ENCODE data around the gene ANKS1B.

ANKS1B gene

DNA sequence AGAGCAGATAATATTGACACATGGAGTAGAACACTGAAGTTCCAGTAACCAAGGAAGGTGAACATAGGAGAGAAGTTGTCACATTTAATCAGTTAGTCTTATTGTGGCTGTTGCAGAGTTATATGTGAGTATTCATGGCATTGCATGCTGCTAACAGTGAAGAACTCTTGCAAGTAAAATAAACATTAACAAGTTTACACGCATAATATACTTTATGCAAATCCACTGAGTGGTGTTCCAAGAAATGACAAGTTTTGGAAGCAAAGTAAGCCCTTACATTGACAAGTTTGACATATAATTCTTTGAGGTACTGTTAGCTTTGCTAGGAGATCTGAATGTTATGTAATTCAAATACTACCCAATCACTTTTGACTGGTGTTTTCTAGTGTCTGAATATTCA, 125.6 kb downstream of the ANKS1B start:
- no peak for DNase-seq

GRCh38 chr12:99852666-99853065, 132.1 kb downstream of the ANKS1B start:
- no peak for DNase-seq

DNA sequence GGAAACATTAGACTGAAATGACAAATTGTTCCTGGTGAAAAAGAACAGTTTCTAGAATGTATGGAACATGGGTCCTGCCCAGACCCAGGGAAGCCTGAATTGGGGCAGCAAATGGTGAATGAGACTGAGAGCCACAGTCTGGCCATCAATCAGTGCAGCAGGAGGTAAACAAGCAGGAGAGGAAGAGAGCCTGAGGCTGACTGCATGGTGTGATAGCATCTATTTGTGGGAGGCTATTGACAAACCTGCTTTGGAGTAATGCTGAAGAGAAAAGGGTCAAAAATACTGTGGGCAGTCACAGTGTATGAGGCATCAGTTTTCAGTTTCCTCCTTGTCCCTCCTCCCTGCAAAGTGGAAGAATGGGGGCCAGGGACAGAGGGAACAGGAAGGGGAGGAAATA, 136.8 kb downstream of the ANKS1B start:
- DNase-seq, result no peak

DNA sequence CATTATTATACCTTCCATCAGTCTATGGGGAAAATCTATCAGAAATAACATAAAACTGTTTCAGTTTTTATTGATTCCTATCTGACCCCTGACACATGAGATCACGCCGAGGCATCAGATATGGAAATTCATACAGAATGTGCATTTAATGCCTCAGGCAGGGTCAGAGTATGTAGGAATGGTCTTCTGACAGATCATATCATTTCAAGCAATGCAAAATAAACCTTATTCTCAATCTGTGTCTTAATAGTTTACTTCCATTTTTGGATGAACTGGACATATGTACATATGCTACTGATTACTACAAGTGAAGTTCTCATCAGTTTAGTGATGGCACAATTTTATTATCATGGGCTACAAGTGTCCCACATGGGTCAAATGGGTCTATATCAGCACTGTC, 150.0 kb downstream of the ANKS1B start:
- DNase-seq, result no peak

DNA sequence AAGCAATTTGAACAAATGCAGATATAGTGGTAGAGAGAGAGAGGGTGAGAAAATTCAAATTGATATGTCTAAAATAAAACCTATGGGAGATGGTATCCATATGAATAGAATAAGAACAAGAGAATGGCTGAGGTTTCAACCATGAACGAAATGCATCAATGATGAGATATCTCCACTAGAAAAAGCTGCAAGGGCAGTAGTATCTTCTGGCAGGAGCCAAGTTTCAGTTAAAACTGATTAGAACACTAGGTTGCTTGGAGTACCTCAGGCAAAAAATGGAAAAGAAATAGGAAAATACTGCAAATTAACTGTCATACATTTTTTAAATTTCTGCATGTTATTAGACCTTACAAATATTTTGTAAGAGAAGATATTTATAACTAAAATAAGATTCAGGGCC, 151.3 kb downstream of the ANKS1B start:
- DNase-seq, result no peak

DNA sequence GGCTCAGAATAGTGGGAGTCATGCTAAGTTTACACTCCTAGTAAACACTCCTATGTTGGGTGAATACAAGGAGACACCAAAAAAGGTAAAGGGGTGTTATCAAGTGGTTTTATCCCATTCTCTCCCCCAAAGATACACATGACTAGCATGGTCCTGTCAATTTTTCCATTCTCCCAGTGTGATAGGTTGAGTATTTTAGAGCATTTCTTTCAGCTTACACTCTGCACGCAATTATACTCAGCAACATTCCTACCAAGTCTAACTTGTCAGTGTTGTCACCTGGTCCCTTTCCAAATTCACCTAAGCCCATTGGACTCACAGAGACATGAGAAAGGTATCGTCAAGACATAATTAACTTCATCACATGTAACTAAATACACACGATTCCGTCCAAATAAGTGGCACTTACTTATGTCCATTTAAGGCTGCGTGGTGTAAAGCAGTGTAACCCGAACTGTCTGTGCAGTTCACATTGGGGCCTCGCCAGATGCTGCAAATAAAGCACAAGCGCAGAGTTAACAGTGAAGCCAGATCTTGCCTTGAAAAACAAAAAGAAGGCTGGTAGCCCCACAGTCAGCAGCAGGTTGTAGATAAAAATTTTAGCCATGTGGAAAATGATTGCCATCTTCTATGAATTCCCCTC, 159.7 kb downstream of the ANKS1B start:
- DNase-seq, result no peak

DNA sequence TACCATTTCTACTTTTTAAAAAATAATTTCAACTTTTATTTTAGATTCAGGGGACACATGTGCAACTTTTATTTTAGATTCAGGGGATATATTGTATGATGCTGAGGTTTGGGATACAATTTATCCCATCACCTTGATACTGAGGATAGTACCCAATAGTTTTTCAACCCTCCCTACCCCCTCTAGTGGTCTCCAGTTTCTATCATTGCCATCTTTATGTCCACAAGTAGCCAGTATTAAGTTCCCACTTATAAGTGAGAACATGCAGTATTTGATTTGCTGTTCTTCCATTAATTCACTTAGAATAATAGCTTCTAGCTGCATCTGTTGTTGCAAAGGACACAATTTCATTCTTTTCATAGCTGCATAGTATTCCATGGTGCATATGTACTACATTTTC, 162.5 kb downstream of the ANKS1B start:
- DNase-seq, result no peak

DNA sequence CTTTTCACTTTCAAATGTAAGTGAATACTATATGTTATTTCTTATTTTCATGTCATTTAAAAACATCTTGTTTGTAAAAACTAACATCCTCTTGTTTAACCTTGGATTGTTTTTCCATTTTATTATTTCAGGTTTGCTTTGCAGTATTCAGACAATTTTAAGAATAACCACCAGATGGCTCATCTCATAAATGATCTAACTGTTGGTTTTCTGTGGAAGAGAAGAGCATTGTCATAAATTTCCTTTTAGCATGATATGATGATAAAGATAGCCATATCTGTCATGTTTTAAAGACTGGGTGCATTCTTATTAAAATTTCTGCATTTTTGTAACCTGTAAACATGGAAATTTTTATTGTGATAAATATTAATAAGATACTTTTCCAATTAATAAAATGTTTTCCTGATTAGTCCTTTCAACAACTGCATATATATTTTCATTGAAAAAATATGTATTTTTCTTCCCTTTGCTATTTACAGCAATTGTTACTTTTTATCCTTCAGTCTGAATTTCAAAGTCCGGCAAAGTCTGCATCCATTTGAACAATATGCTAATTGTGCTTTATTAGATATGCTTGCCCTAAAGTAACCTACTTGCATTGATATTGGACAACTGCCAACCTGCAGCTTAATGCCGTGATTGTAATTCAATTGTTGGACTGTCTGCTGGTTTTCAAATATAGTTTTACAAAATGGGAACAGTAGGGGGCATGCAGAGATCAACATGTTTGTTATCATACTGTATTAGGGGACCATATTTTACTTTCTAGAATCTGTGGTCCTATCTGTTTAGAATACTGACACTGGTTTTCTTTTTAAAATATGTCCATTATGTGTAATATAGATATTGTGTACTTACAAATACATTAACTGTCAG, 173.8 kb downstream of the ANKS1B start:
- peak in 1 of 3 donors; percentile 7 for DNase-seq

DNA sequence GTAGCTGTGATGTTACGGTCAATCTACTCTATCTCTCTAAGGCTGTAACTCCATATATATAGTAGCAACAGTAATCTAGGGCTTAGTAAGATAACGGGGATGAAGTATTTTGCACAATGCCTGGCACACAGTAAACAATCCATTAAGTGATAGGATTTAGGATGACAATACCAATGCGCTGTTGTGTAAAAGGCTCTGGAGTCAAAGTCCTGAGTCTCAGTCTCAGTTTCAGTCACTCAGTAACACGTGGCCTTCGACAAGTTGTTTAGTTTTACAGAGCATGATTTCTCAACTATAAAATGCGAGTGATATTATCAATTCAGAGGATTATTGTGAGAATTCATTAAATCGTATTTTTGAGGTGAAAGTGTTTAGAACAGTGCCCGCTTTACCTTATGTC, 174.8 kb downstream of the ANKS1B start:
- peak in 1 of 3 donors; percentile 10 for DNase-seq

DNA sequence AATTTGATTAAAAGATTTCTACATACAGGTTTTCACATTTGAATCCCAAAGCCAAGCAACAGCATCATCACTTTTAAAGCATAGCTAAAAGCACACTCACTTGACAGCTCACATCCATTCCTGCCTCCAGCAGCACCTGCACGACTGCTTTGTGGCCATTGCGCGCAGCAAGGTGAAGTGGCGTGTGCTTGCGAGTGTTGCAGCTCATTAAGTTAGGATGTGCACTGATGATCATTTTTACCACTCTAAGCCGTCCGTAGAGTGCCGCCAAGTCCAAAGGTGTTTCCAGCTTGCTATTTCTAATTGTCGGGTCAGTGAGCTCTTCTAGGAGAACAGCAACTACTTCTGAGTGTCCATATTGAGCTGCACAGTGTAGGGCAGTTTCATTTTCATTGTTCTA, 178.4 kb downstream of the ANKS1B start:
- no peak for DNase-seq

DNA sequence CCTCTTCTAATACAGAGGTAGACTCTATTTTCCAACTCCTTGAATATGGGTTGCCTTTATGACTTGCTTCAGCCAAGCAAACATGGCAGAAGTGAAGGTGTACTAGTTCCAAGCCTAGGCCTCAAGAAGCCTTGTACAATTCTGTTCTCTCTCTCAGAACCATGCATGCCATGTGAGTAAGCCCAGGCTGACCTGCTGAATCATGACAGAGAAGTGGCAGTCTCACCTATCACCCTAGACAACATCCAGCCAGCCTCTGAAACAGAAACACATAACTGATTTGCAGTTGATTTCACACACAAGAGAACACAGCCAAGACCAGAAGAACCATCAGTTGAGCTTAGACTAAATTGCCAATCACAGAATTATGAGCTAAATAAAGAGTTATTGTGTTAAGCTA, 180.0 kb downstream of the ANKS1B start:
- peak in 1 of 3 donors; percentile 13 for DNase-seq

- DNase-seq, result no peak
These were observed 184.1 kb downstream of the ANKS1B start for GRCh38 chr12:99800605-99801004.

- DNase-seq, result peak in 1 of 3 donors; percentile 5
These were observed 186.8 kb downstream of the ANKS1B start for GRCh38 chr12:99797931-99798330.

DNA sequence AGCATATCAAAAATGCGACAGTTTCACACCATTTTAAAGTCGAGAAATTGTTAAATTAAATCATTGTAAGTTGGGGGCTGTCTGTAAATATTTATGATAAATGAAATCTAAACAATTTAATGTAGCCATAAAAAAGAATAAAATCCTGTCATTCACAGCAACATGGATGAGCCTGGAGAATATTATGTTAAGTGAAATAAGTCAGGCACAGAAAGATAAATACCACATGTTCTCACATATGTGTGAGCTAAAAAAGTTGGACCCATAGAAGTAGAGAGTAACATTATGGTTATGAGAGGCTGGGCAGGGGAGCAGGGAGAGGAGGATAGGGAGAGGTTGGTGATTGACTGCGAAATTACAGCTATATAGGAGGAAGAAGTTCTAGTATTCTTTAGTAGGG, 201.3 kb downstream of the ANKS1B start:
- no peak for DNase-seq

DNA sequence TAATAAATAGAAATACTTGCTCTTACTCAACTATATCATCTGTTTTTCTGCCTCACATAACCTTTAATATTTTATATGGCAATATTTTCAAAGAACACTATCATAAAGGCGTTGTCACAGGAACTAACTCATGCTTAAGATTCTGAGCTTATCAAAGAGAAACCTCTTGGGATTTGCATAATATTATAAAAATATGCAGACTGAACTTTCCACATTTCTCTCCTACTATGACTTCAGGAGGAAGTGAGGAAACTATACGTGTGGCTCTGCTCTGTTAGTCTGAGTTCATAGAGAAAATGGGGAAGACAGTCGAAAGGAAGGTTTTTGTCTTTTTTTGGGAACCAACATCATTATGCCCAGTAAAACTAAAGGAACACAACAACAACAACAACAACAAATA, 212.5 kb downstream of the ANKS1B start:
- peak in 2 of 3 donors; percentile 0 to 2 for DNase-seq

DNA sequence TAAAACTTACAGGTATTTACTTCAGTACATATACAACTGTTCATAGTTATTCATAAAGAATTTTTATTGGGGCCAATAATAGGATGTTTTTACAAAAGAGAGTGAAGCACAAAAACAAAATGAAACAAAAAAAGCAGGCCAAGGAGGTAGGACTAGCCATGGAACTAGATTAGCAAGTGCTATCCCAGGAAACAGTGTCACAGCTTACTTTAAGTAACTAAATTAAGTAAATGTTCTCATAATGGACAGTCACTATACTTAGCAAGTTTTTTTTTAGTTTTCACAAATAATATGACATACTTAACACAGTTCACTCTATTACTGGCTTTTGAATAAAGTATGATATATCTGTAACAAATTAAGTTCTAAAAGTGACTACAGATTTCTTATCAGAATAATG, 213.1 kb downstream of the ANKS1B start:
- DNase-seq, result no peak

DNA sequence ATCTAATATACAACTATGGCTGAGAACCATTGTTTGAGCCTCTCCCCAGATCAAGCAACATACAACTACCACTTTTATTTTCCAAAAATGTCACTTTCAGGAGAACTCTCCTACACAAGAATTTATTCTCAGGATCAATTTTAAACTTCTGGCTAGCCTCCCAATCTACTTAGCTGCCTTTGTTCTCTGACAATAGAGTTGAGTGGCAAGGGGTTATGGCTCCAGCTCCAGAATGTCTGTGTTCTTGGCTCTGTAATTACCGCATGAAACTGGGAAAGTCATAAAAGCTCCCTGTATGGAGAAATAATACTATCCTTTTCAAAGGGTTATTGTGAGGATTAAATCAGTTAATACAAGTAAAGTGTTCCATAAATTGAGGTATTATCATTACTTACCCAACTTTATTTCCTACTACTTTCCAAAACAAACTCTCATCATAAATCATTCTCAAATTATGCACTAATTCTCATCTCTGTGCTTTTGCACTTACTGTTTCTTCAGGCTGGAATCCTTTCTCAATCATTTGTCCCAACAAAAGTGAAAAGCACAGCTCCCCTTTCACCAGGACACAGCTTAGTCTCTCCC, 215.2 kb downstream of the ANKS1B start:
- no peak for DNase-seq

GRCh38 chr12:99768758-99769157, 216.0 kb downstream of the ANKS1B start:
- DNase-seq, result no peak

DNA sequence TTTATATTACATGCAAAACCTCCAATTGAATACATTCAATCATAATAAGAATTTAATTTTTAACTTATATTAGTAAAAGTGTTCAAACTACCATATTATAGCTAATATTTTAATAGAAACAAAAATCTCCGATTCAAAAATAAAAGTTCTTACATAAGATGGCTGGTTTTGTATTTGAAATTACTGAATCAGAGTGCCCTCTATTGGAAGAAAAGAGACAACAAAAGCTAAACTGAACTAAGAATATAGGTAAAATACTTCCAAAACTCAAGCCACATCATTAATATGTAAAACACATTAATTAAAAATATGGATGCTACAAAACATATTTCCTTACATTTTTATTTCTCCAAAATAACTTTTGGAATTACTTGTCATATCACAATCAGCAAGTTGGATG, 216.9 kb downstream of the ANKS1B start:
- DNase-seq, result peak in 2 of 3 donors; percentile 22 to 28

- DNase-seq, result no peak
These were observed 218.3 kb downstream of the ANKS1B start for GRCh38 chr12:99766408-99766807.

DNA sequence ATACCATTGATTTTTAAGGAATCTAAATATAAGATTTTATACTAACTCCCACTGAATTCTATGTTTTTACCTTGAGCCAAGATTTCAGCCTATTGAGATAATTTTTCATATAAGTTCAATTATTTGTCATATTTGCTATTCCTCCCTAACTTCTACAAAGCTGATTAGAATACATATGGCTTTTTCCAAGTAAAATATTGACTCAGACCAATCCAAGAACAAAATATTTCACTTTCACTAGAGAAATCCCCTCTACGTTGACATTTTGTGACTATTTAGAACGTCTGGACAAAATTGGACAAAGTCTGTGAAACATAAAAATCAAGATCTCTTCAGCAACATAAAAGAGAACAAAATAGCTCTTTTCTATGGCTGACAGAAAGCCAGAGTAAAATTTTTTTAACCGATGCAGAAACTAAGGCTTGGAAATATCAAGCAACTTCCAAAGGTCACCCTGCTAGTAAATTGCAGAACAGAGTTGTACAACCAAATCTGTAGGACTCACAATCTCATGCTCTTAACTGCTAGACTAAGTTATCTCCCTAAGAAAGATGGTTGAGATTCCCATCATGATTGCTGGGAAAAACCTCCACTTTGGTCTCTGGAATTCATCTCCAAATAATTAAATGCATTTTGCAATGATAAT, 219.1 kb downstream of the ANKS1B start:
- DNase-seq, result no peak

GRCh38 chr12:99759444-99759843, 225.3 kb downstream of the ANKS1B start:
- no peak for DNase-seq

- DNase-seq, result no peak
These were observed 225.7 kb downstream of the ANKS1B start for GRCh38 chr12:99758997-99759396.

DNA sequence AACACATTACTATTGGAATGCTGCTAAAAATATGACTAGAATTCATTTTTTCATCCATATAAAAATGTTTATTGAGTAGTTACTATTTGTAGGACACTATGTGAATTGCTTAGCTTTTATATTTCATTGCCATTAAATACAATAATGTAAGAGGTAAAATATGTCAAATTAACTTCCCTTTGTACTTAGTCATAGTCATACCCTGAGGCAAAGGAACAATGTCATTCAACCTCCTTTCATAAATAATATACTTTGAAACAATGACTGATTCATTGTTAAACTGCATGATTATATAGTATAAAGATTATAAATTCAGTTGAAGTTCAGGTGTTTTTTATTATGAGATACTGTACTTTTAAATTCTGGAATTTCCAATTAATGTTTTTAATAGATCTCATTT, 232.0 kb downstream of the ANKS1B start:
- DNase-seq, result no peak

Measured in suppressor macrophage treated with lipopolysaccharide for 1 hour (primary cell).